Jurkat, Clone E6-1 (cell line): Measurements from ENCODE around the gene NT5DC3. TPM values are rescaled to one million over a fixed set of nuclear protein-coding genes. Genes with fewer than 3 reads are reported as not detected.

Source experiments
- DNase-seq: peaks from one replicate; pipeline ENCODE4 v3.0.0-alpha.2; 2011; ENCODE audit warnings: low read depth, low spot score
- H3K4me3 ChIP-seq: 2 replicates; pipeline ENCODE4 v1.5.1; 2011; ENCODE audit warnings: mild to moderate bottlenecking, low read length, control low read depth, moderate library complexity
- polyA plus RNA-seq: library from polyadenylated mRNA; unstranded; fragments of >200 nt; gene quantifications from one replicate; pipeline ENCODE4 v1.2.1, GENCODE V29; 2012; ENCODE audit warnings: missing spikeins; ENCODE audit not compliant: insufficient read length, insufficient read depth

NT5DC3 gene
- polyA plus RNA-seq: 3.3 TPM

DNA sequence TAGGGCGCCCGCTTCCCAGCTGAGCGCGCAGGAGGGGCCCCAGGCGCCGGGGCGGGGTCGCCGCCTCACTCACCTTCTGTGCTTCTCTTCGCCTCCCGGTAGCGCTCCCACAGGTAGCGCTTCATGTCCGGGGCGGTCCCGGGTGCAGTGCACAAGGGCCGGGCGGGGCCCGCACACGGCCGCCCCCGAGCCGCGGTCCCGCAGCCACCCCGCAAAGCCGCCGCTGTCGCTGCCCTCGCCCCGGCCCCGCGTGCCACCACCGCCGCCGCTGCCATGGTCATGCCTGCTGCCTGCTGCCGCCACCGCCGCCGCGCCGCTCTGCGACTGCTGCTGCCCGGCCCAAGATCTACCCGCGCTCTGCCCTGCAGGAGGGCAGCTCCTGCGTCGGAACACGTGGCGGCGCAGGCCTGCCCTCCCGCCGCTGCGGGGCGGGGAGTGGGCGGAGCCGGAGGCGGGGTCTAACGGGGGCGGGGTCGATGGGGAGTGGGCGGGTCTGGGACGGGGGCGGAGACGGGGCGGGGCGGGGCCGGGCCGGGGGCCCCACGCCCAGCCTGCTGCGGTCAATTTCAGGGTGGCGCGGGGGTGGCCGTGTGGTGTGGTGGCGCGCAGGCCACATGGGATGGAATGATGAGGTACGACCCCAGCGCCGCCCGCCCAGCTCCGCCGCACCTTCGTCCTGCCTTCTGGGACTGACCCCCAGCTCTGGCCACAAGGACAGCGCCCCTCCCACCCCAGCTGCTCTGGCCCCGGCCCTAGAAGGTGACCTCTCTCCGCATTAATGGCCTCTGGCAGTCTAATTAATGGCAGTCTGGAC is at the start of gene NT5DC3:
NT5DC3 (minus strand) TSS at position 359 of the 814 bp plus-strand sequence; CDS start at position 281, 78 bp downstream.
- H3K4me3 ChIP-seq: peak within 1 kb of the TSS; percentile 69
- DNase-seq: peak; percentile 70

DNA sequence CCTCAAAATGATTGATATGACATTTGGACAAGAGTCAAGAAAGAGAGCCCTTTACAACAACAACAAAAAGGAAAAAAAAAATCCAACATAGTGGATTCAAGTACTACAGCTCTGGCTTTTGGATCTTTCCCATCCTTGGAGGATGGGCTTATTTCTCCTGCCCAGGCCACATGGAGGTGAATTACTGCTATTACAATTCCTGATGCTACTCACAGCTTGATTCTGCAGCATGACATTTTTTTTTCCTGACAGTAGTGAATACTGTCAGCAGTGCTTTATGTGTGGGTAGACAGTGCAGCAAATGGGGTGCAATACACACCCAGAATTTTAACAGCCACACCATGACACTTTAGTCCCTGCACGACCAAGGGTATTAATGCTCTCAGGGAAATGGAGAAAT is 46.7 kb upstream of the NT5DC3 start:
- DNase-seq: no peak

DNA sequence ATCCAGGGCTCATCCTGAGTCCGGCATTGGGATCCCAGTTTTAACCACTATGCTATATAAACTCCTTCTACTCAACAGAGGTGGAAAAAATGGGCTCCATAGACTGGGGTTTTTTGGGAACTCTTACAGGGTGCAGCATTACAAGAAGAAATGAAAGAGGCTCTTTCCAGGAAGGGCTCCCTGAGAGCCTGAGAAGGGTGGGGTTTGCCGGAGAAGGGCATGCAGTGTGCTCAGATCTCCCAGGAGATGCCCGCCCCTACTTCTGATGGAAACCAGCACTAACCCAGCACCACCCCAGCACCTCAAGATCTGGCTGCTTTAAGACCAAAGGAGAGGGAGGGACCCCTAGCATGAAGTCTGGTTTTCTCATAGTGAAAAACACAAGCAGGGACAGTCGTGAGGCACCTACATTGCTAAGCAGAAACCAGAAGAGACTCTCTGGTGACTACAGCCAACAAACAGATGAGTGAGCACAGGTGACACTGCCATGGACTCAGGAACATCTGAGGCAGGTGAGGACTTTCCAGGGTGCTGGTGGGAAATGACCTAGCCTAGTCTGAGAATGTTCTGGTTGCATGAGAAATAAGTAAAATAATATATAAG is 45.3 kb upstream of the NT5DC3 start:
- no peak overlapping the region for H3K4me3 ChIP-seq
- no peak for DNase-seq

More for the DNA sequence above, 46.7 kb upstream of the NT5DC3 start:
- no peak overlapping the region for H3K4me3 ChIP-seq

DNA sequence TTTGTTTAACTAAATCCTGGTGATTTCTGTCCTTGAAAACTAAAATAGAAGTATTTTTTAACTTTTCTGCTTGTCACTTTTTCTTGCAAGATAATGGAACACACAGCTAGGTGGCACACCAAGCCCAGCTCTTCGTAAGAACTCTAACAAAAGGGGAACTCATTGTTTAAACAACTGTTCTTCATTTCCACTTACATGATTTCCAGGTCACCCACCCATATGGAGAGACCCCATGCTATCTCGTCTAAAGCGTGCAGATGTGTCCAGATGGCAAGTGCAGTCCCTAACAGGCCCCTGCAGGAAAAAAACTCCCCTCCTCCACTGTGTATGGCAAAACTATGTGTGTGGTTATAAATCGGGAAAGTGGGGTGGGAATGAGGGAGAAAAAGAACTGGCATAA is 43.3 kb upstream of the NT5DC3 start:
- no peak overlapping the region for H3K4me3 ChIP-seq
- DNase-seq: peak; percentile 45

DNA sequence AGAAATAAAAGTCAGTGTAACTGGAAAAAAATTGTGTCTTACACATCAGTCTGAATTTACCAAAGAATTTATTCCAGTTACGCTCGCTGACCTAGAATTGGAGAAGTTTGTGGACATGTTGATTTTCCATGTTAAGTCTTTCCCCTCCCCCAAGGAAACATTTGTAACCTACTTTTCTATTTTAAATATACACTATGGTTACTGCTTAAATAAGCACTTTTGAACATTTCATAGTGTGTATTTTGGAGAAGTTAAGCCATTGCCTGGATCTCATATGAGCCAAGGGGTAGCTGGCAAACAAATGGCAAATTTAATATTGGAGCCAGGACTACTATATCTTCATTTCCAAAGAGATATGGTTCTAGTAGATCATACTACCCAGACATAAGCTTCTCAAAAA is 42.9 kb upstream of the NT5DC3 start:
- no peak overlapping the region for H3K4me3 ChIP-seq
- DNase-seq: no peak

DNA sequence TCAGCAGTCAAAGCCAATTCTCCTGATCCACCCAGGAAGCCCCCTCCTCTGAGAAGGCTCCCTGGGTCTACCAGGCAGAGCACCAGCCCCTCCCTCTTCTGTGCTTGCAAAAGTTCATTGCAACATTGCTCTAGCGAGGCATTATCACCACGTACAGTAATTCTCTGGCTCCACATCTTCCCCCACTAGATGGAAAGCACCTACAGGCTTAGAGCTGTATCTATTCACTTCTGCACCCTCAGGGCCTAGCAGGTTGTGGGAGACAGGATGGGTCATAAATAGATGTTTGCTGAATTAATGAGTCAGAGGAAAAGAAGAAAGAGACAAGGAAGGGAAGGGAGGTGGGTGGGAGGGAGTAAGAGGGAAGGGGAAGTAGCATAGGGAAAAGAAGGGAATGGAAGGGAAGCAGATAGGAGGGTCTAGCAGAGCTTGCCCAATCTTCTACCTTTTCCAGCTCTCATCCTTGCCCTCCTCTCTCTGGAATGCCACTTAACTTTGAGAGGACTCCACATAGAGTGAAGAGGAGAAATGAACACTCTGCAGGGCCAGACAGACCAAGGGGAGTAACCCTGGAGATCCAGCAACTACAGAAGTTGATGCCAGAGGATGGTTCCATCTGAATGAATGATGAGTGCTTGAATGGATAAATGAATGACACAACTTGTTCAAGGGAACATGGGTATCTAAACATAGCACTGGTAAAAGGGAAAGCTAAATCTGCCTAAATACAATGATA is 42.0 kb upstream of the NT5DC3 start:
- no peak for DNase-seq
- no peak overlapping the region for H3K4me3 ChIP-seq

DNA sequence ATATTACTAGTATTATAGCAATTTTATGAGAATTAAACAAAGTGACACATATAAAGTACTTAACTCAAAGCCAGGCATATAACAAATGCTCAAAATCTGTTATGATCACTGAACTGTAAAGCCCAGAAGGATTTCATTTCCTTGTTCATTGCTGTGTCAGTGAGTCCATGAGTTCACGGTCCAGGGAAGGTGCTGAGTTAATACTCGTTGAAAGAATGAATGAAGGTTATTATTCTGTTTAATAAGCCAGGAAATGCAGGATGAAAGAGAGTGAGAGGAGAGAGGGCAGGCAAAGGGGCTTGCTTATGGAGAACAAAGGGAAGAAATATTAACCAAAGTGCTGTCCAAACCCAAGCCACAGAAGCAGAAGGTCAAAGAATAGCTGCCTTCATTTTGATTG is 40.2 kb upstream of the NT5DC3 start:
- DNase-seq: no peak
- no peak overlapping the region for H3K4me3 ChIP-seq

DNA sequence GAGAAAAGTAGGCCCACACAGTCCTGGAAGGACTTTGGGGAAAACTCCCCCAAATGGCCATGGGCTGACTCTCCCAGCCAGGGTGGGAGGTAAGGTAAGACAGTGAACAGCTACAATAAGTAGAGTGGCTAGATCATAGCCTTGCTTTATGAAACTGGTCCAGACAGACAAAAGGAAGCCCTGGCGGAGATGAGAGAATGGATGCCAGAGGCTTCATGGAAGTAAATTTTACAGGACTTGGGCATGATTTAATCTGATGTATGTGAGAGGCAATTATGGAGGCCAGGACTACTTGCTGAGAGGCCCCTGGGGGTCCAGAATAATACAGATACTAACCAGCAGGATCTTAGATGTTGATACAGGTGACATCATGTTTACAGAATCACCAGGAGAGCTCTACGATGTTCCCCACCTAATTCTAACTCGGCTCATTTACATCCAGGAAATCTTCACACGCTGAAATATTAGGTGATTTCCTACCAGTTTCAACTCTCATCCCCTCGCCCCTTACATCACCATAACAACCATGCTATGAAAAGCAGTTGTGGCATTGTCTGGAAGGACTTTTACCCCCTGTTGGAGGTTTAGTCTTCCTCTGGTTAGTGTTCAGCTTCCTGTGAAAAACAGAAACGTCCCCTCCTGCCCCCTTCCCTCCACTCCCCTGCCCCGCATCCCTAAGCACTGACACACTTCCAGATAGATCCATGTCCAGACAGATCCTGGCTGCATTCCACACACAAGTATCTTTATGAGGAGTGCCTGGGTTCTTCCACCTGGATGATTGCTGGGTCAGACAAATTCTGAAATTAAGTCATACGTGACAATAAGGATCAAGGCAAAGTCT is 39.5 kb upstream of the NT5DC3 start:
- peak; percentile 29 for DNase-seq
- no peak overlapping the region for H3K4me3 ChIP-seq

DNA sequence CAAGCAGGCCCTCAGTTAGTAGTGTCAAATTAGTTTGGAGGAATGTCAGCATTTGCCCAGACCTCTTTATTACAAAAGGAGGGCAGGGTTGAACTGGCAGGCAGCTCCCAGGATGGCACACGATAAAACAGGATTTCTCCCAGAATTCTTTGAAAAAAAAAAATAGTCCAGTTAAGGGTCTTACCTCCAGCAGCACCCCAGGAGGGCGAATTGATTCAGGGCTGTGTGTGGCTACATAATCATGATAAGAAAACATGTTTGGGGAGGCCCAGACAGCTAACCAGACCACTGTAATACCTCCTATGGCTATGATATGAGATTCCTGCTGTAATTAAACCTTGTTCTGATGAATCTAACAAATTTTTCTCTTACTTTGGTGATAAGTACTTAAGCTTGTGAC is 38.8 kb upstream of the NT5DC3 start:
- H3K4me3 ChIP-seq: no peak overlapping the region
- no peak for DNase-seq

DNA sequence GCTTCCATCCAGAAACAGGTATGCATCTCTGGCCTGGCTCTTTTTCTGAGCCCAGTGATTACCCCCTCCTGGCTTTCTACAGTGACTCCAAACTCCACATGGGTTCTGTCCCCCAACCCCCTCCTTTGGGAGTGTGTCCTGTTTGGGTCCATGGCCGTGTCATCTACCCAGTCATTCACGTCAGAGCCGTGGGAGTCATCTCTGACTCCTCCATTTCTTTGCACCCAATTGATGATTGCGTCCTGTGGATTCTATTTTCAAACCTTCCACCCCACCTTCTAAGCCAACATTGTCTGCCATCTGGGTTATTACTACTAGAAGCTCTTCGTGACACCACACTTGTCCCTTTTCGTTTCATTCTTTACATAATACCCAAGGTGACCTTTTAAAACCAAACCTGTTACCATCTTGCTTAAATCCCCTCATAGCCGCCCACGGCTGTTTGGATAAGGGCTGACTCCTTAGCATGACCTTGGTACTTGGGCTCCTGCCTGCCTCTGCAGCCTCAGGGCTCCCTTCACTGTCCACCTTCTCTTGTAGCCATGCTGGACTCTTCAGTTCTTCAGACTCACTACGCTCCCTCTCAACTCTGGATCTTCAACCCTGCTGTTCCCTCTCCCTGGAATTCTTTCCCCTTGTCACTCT is 38.1 kb upstream of the NT5DC3 start:
- no peak for DNase-seq

DNA sequence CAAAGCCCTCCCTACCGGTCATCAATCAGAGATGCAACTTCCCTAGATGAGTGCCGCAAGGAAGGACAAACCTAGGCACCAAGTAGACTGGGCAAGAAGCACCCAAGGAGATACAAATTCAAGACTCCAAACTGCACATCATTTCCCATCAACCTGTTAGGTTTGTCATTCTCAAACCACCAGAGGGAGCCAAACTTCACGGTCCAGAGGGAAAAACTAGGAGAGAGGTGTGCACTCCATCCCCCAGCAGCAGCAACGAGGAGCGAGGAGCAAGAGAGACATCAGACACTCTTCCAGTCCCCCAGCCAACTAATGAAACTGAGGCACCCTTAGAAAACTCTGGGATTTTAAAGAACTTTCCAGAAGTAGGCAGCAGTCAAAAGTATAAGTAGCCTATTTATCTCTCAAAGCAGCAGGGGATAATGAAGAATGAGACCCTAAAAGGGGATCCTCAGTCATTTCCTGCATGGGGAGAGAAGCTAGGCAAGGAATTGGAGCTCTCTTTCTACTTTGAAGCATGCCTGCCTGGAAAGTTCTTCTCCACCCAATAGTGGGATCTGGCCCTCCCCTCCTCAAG is 37.0 kb upstream of the NT5DC3 start:
- DNase-seq: peak; percentile 62
- H3K4me3 ChIP-seq: no peak overlapping the region

More for the DNA sequence above, 38.1 kb upstream of the NT5DC3 start:
- H3K4me3 ChIP-seq: no peak overlapping the region

DNA sequence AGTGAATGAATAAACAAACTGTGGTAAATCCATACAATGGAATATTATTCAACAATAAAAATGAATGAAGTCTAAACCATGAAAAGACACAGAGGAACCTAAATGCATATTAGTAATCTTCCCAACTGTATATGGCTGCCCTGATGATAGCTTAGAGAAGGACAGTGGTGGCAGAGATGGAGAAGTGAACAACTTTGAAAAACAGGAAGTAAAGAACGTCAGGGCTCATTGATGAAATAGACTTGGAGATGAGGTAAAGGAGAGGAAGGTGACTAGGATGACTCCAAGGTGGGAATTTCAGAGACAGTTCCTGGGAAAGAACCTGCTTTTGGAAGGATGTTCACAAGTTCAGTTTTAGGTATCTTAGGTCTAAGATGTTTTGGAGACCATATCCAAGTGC is 36.3 kb upstream of the NT5DC3 start:
- no peak for DNase-seq
- no peak overlapping the region for H3K4me3 ChIP-seq

DNA sequence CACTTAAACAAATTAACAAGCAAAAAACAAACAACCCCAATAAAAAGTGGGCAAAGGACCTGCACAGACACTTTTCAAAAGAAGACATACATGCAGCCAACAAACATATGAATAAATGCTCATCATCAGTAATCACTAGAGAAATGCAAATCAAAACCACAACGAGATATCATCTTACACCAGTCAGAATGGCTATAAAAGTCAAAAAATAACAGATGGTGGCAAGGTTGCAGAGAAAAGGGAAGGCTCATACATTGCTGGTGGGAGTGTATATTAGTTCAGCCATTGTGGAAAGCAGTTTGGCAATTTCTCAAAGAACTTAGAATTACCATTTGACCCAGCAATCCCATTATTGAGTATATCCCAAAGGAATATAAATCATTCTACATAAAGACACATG is 34.6 kb upstream of the NT5DC3 start:
- no peak for DNase-seq
- no peak overlapping the region for H3K4me3 ChIP-seq

DNA sequence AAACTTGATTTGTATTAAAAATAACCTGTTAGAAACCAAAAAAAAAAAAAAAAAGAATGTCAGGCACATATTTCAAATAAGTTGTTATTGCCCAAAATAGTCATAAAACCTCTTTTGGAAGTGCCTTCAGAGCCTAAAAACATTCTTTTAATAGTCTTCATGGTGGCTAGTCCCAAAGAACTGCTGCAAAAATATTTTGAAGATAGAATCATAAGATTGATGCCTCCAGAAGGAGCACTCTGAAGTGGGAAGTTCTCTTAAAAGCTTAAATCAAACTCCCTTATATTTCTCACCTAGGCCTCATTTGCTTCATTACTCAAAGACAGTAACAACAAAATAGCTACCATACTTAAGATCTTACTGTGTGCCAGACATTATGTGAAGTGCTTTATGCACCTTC is 27.2 kb upstream of the NT5DC3 start:
- DNase-seq: no peak
- H3K4me3 ChIP-seq: no peak overlapping the region

DNA sequence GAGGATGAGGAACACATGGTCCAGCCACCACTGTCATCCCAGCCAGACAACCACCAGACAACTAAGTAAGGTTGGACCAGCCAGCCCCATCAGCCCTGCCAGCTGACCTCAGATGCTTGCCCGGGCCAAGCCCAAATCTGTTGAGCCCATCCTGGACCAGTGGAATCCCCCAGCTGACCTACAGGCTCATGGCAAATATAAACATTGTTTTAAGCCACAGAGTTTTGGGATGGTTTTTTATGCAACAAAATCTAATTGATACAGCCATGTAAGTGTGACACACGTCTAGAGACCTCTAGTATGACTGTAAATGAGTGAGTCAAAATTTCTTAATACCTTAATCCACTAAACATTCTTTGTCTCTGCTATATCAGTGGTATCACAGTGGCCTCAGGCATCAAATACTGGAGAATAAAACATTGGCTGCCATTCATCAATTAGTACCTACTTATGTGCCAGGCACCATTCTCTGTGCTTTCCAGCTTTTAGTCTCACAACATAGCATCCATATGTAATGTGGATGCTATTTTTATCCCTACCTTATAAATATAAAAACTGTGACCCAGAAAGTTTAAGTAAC is 24.2 kb upstream of the NT5DC3 start:
- no peak for DNase-seq
- no peak overlapping the region for H3K4me3 ChIP-seq

DNA sequence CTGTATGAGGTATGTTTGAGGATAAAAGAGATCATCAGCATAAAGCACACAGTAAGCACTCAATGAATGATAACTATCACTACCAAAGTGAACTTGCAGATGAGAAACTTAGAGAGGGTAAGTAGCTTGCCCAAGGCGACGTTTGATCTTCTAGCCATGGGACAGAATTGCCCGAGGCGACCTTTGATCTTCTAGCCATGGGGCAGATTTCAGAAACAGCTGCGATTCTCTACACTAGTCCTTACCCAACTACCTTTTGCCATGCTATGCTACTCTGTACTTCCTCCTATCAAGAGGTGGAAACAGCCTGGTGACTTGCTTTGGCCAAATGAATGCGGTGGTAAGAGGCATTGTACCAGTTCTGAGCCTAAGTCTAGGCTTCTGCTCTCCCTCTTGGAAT is 23.7 kb upstream of the NT5DC3 start:
- no peak overlapping the region for H3K4me3 ChIP-seq
- no peak for DNase-seq

DNA sequence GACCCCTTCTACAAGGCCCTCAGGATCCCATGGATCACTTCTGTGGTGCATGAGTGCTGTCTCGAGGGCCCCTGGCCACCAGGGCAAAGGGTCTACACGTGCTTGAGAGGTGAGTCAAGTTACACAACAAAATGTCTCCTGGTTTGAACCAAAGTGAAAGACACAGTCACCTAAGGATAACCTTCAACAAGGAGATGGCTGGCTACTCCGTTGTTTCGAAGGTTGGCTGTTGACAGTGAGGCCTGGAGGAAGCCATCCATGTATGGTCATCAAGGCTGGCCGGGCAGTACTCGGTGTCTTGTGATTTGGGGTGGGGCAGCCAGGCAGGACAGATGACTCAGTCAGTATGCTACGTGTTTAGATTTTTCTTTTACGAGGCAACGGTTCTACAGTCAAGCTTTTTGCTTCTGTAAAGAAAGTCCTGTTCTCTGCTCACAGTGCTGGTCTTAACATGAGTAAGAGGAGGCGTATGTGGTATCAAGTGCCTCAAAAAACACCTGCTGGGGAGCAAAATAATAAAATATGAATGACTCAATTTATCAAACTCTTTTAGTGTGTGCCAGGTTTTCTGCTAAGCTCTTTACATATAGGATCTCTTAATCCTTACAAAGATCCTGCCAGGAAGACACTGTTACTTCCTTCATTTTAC is 18.0 kb upstream of the NT5DC3 start:
- H3K4me3 ChIP-seq: no peak overlapping the region
- no peak for DNase-seq

DNA sequence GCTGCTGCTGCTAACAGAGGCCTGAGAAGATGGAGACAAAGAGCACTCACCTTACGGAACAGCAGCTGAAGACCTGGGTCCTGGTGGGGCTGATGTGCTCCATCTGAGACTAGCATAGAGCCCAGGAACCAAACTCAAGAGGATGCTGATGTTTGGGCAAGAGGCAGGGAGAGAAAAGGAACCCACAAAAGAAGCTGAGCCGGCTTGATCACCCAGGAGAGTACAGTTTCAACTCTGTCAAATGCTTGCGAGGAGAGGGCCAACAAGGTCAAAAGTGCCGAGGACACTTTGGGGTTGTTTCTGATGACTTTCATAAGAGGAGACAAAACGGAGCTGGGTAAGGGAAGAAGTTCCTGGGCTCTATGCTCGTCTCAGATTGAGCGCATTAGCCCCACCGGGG is 17.3 kb upstream of the NT5DC3 start:
- no peak overlapping the region for H3K4me3 ChIP-seq
- DNase-seq: no peak
